Esophagus muscularis mucosa (tissue), 3 donors: ENCODE measurements around the gene RPS28.

Experiments used
- POLR2A ChIP-seq: fragments of 450-650 bp; IDR thresholded peaks from one replicate; pipeline ENCODE4 v1.6.1; 2017; ENCODE audit warnings: antibody characterized with exemption, moderate library complexity, mild to moderate bottlenecking, low read depth
- TF ChIP-seq, protein P1 (sequence below), 3 experiments: fragments of 200-600 bp in 2 of 3; fragments of 450-650 bp in 1 of 3; sonication (generic) in 2 of 3; IDR thresholded peaks; one replicate each; pipeline ENCODE4 v1.5.1; 2017 to 2019; ENCODE audit warnings: antibody characterized with exemption in 3 of 3, mild to moderate bottlenecking in 2 of 3, moderate library complexity in 1 of 3

- TF ChIP-seq, protein P1, sequence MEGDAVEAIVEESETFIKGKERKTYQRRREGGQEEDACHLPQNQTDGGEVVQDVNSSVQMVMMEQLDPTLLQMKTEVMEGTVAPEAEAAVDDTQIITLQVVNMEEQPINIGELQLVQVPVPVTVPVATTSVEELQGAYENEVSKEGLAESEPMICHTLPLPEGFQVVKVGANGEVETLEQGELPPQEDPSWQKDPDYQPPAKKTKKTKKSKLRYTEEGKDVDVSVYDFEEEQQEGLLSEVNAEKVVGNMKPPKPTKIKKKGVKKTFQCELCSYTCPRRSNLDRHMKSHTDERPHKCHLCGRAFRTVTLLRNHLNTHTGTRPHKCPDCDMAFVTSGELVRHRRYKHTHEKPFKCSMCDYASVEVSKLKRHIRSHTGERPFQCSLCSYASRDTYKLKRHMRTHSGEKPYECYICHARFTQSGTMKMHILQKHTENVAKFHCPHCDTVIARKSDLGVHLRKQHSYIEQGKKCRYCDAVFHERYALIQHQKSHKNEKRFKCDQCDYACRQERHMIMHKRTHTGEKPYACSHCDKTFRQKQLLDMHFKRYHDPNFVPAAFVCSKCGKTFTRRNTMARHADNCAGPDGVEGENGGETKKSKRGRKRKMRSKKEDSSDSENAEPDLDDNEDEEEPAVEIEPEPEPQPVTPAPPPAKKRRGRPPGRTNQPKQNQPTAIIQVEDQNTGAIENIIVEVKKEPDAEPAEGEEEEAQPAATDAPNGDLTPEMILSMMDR (IDR thresholded peaks at IDR 0.05): no peak
- no peak for TF ChIP-seq POLR2A
Observed at GRCh38 chr19:8338835-8339234, 17.5 kb downstream of the RPS28 start.
